ENCODE results near the gene SPTBN2.

The SPTBN2 gene

DNA sequence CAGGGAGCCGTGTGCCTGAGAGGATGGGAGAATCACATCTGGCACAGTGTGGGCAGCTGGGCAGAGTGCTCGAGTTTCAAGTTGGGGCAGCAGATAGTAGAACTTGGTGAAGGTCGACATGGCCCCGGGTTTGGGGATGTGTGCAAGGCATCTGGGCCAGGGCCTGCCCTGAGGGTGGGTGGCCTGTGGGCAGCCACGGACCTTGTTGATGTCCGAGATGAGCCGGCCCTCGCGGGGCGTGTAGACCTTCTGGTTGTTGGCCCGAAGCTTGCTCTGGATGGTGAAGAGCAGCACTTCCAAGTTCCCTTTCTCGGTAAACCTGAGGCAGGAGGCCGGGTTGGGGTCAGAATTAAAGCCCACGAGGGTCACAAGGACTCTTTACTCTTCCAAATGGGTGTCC, 20.3 kb downstream of the SPTBN2 start:
- TF ChIP-seq, protein P1, sequence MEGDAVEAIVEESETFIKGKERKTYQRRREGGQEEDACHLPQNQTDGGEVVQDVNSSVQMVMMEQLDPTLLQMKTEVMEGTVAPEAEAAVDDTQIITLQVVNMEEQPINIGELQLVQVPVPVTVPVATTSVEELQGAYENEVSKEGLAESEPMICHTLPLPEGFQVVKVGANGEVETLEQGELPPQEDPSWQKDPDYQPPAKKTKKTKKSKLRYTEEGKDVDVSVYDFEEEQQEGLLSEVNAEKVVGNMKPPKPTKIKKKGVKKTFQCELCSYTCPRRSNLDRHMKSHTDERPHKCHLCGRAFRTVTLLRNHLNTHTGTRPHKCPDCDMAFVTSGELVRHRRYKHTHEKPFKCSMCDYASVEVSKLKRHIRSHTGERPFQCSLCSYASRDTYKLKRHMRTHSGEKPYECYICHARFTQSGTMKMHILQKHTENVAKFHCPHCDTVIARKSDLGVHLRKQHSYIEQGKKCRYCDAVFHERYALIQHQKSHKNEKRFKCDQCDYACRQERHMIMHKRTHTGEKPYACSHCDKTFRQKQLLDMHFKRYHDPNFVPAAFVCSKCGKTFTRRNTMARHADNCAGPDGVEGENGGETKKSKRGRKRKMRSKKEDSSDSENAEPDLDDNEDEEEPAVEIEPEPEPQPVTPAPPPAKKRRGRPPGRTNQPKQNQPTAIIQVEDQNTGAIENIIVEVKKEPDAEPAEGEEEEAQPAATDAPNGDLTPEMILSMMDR (conservative IDR thresholded peaks at IDR 0.05; ENCODE audit: low read depth, low read length) = no peak
- Histone ChIP-seq H3K79me2 (ENCODE audit: insufficient read depth, low read depth) (no peaks in the 10 kb centered on the region), H4K20me1 (ENCODE audit: insufficient read depth) (no peaks in the 10 kb centered on the region), H3K4me3 (IDR thresholded peaks at IDR 0.05; ENCODE audit: insufficient read depth, low read depth, low read length) (no peak overlapping the region), H3K27me3 (ENCODE audit: insufficient read depth, low read depth) (no peaks in the 10 kb centered on the region), H3K4me1 (ENCODE audit: low read depth, poor library complexity, severe bottlenecking) (no peaks in the 10 kb centered on the region), H2AFZ (ENCODE audit: low read depth) (no peak overlapping the region), H3K9ac (no peak overlapping the region), H3K36me3 (ENCODE audit: insufficient read depth) (no peaks in the 10 kb centered on the region), H3K27ac (no peak overlapping the region), H3K4me2 (no peak overlapping the region)

DNA sequence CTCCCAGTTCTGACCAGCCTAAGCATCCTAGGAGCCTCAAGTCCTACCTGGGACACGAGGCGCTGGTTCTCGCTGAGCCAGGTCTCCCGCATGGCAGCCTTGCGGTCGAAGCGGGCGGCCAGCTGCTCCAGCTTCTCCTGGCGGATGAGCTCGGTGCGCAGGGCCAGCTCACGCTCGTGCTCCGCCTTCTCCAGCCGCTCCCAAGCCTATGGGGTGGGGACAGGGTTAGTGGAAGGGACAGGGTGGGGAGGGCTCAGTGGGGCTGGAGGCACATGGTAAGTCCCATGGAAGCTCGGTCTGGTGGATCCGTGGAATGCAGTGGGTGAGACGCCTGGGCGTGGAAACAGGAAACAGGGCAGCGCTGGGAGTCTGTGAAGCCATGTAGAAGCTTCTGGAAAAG, 20.9 kb downstream of the SPTBN2 start:
- H3K4me3 ChIP-seq (IDR thresholded peaks at IDR 0.05; ENCODE audit: insufficient read depth, low read depth, low read length) = no peak overlapping the region
- TF ChIP-seq, protein P1 (conservative IDR thresholded peaks at IDR 0.05; ENCODE audit: low read depth, low read length) = no peak
- H3K27me3 ChIP-seq (ENCODE audit: insufficient read depth, low read depth) = no peaks in the 10 kb centered on the region
- H3K9ac ChIP-seq = no peak overlapping the region
- no peaks in the 10 kb centered on the region for H3K79me2 ChIP-seq (ENCODE audit: insufficient read depth, low read depth)
- H2AFZ ChIP-seq (ENCODE audit: low read depth) = no peak overlapping the region
- H3K4me2 ChIP-seq = no peak overlapping the region
- H4K20me1 ChIP-seq (ENCODE audit: insufficient read depth) = no peaks in the 10 kb centered on the region
- no peaks in the 10 kb centered on the region for H3K36me3 ChIP-seq (ENCODE audit: insufficient read depth)
- no peak overlapping the region for H3K27ac ChIP-seq
- no peaks in the 10 kb centered on the region for H3K4me1 ChIP-seq (ENCODE audit: low read depth, poor library complexity, severe bottlenecking)

DNA sequence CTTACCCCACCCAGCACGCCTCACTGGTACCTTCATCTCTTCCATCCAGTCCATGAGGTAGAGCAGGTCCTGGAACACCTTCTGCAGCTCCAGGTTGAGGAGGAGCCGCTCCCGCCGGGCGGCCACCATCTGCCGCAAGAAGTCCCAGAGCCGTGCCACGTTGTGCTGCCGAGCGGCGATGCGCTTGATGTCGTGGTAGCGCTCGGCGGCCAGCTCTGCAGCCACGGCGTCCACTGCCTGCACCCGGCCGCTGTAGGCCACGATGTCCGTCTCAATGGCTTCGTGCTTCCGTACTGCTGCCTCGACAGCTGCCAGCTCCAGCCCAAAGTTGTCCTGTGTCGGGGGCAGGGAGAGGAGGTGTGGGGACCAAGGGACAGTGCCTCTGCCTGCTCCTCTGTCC, 21.5 kb downstream of the SPTBN2 start:
- Histone ChIP-seq H3K4me1 (ENCODE audit: low read depth, poor library complexity, severe bottlenecking) (no peaks in the 10 kb centered on the region), H3K36me3 (ENCODE audit: insufficient read depth) (no peaks in the 10 kb centered on the region), H3K9ac (no peak overlapping the region), H2AFZ (ENCODE audit: low read depth) (no peak overlapping the region), H3K4me3 (IDR thresholded peaks at IDR 0.05; ENCODE audit: insufficient read depth, low read depth, low read length) (no peak overlapping the region), H3K79me2 (ENCODE audit: insufficient read depth, low read depth) (no peaks in the 10 kb centered on the region), H3K27me3 (ENCODE audit: insufficient read depth, low read depth) (no peaks in the 10 kb centered on the region), H4K20me1 (ENCODE audit: insufficient read depth) (no peaks in the 10 kb centered on the region), H3K4me2 (no peak overlapping the region), H3K27ac (no peak overlapping the region)
- TF ChIP-seq, protein P1 (conservative IDR thresholded peaks at IDR 0.05; ENCODE audit: low read depth, low read length) = no peak

DNA sequence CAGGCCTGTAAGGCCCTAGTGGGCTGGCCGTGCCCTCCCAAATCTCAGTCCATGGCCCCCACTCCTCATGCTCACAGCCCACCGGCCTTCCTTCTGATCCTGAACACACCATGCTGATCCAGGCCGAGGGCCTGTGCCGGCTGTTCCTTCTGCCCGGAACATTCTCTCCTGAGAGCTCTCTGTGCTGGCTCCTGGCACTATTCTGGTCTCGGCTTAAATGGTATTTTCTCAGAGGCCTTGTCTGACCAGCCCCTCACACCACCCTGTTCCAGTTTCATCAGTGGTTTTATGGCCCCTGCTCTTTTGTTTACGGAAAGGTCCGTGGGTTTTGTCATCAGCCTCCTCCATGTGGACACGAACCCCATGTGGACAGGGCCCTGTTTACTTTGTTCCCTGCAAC, 22.0 kb downstream of the SPTBN2 start:
- TF ChIP-seq, protein P1 (conservative IDR thresholded peaks at IDR 0.05; ENCODE audit: low read depth, low read length) = no peak
- Histone ChIP-seq H3K27me3 (ENCODE audit: insufficient read depth, low read depth) (no peaks in the 10 kb centered on the region), H3K4me1 (ENCODE audit: low read depth, poor library complexity, severe bottlenecking) (no peaks in the 10 kb centered on the region), H3K79me2 (ENCODE audit: insufficient read depth, low read depth) (no peaks in the 10 kb centered on the region), H3K36me3 (ENCODE audit: insufficient read depth) (no peaks in the 10 kb centered on the region), H4K20me1 (ENCODE audit: insufficient read depth) (no peaks in the 10 kb centered on the region), H2AFZ (ENCODE audit: low read depth) (no peak overlapping the region), H3K4me3 (IDR thresholded peaks at IDR 0.05; ENCODE audit: insufficient read depth, low read depth, low read length) (no peak overlapping the region), H3K9ac (no peak overlapping the region), H3K4me2 (no peak overlapping the region), H3K27ac (no peak overlapping the region)
